ENCODE data around the gene CFAP20DC.
"Not testable (repeated sequence)": the region's sequence is repeated elsewhere in the genome, so short reads cannot be mapped to it uniquely, and the experiment has no call there.

Gene CFAP20DC

GRCh38 chr3:58706395-58707167 lies 343.2 kb downstream of the CFAP20DC start:
- Histone ChIP-seq H3K27me3 (ENCODE audit: control insufficient read depth in 1 of 2, insufficient read depth in 2 of 2, low read length in 2 of 2) (no peaks in the 10 kb centered on the region), H3K4me1 (ENCODE audit: insufficient read depth, low read length) (no peaks in the 10 kb centered on the region), H3K36me3 (ENCODE audit: insufficient read depth, low read length) (no peaks in the 10 kb centered on the region), H3K9me3 (ENCODE audit: low read length) (no peaks in the 10 kb centered on the region), H3K9ac (ENCODE audit: low read length) (no peak overlapping the region), H3K27ac (ENCODE audit: low read depth, low read length) (no peak overlapping the region), H3K4me3 (ENCODE audit: low read depth in 1 of 2, low read length in 2 of 2) (no peak overlapping the region)

- no peaks in the 10 kb centered on the region for H3K36me3 ChIP-seq (ENCODE audit: insufficient read depth, low read length)
- H3K4me3 ChIP-seq (ENCODE audit: low read depth in 1 of 2, low read length in 2 of 2) = no peak overlapping the region
- no peak overlapping the region for H3K27ac ChIP-seq (ENCODE audit: low read depth, low read length)
- no peaks in the 10 kb centered on the region for H3K27me3 ChIP-seq (ENCODE audit: control insufficient read depth in 1 of 2, insufficient read depth in 2 of 2, low read length in 2 of 2)
- no peaks in the 10 kb centered on the region for H3K9me3 ChIP-seq (ENCODE audit: low read length)
- no peak overlapping the region for H3K9ac ChIP-seq (ENCODE audit: low read length)
- H3K4me1 ChIP-seq (ENCODE audit: insufficient read depth, low read length) = no peaks in the 10 kb centered on the region
These were observed 345.1 kb downstream of the CFAP20DC start for GRCh38 chr3:58704745-58705144.

- not testable (repeated sequence) for H3K9ac ChIP-seq (ENCODE audit: low read length); H3K36me3 ChIP-seq (ENCODE audit: insufficient read depth, low read length); H3K27me3 ChIP-seq (ENCODE audit: control insufficient read depth in 1 of 2, insufficient read depth in 2 of 2, low read length in 2 of 2)
These were observed 345.5 kb downstream of the CFAP20DC start for GRCh38 chr3:58704304-58704703.

GRCh38 chr3:58698246-58698645 lies 351.6 kb downstream of the CFAP20DC start:
- H3K27ac ChIP-seq (ENCODE audit: low read depth, low read length) = no peak overlapping the region

More at GRCh38 chr3:58704304-58704703, 345.5 kb downstream of the CFAP20DC start:
- H3K27ac ChIP-seq (ENCODE audit: low read depth, low read length); H3K9me3 ChIP-seq (ENCODE audit: low read length); H3K4me1 ChIP-seq (ENCODE audit: insufficient read depth, low read length); H3K4me3 ChIP-seq (ENCODE audit: low read depth in 1 of 2, low read length in 2 of 2): not testable (repeated sequence)

GRCh38 chr3:58697561-58697960 lies 352.3 kb downstream of the CFAP20DC start:
- no peaks in the 10 kb centered on the region for H3K4me1 ChIP-seq (ENCODE audit: insufficient read depth, low read length)
- no peak overlapping the region for H3K4me3 ChIP-seq (ENCODE audit: low read depth in 1 of 2, low read length in 2 of 2)
- no peaks in the 10 kb centered on the region for H3K27me3 ChIP-seq (ENCODE audit: control insufficient read depth in 1 of 2, insufficient read depth in 2 of 2, low read length in 2 of 2)
- H3K9me3 ChIP-seq (ENCODE audit: low read length) = no peaks in the 10 kb centered on the region
- H3K27ac ChIP-seq (ENCODE audit: low read depth, low read length) = no peak overlapping the region
- no peak overlapping the region for H3K9ac ChIP-seq (ENCODE audit: low read length)
- no peaks in the 10 kb centered on the region for H3K36me3 ChIP-seq (ENCODE audit: insufficient read depth, low read length)

More at GRCh38 chr3:58698246-58698645, 351.6 kb downstream of the CFAP20DC start:
- H3K9ac ChIP-seq (ENCODE audit: low read length) = no peak overlapping the region
- no peaks in the 10 kb centered on the region for H3K4me1 ChIP-seq (ENCODE audit: insufficient read depth, low read length)
- no peaks in the 10 kb centered on the region for H3K9me3 ChIP-seq (ENCODE audit: low read length)
- no peaks in the 10 kb centered on the region for H3K36me3 ChIP-seq (ENCODE audit: insufficient read depth, low read length)
- H3K27me3 ChIP-seq (ENCODE audit: control insufficient read depth in 1 of 2, insufficient read depth in 2 of 2, low read length in 2 of 2) = no peaks in the 10 kb centered on the region
- no peak overlapping the region for H3K4me3 ChIP-seq (ENCODE audit: low read depth in 1 of 2, low read length in 2 of 2)

GRCh38 chr3:58696813-58697212 lies 353.0 kb downstream of the CFAP20DC start:
- H3K36me3 ChIP-seq (ENCODE audit: insufficient read depth, low read length); H3K27ac ChIP-seq (ENCODE audit: low read depth, low read length); H3K4me1 ChIP-seq (ENCODE audit: insufficient read depth, low read length); H3K9ac ChIP-seq (ENCODE audit: low read length); H3K9me3 ChIP-seq (ENCODE audit: low read length); H3K27me3 ChIP-seq (ENCODE audit: control insufficient read depth in 1 of 2, insufficient read depth in 2 of 2, low read length in 2 of 2); H3K4me3 ChIP-seq (ENCODE audit: low read depth in 1 of 2, low read length in 2 of 2): not testable (repeated sequence)

- Histone ChIP-seq H3K27ac (ENCODE audit: low read depth, low read length) (no peak overlapping the region), H3K9ac (ENCODE audit: low read length) (no peak overlapping the region)
These were observed 353.7 kb downstream of the CFAP20DC start for GRCh38 chr3:58696093-58696492.

GRCh38 chr3:58695284-58695683 lies 354.5 kb downstream of the CFAP20DC start:
- H3K4me3 ChIP-seq (ENCODE audit: low read depth in 1 of 2, low read length in 2 of 2); H3K9me3 ChIP-seq (ENCODE audit: low read length); H3K9ac ChIP-seq (ENCODE audit: low read length); H3K36me3 ChIP-seq (ENCODE audit: insufficient read depth, low read length); H3K27ac ChIP-seq (ENCODE audit: low read depth, low read length); H3K27me3 ChIP-seq (ENCODE audit: control insufficient read depth in 1 of 2, insufficient read depth in 2 of 2, low read length in 2 of 2); H3K4me1 ChIP-seq (ENCODE audit: insufficient read depth, low read length): not testable (repeated sequence)

More at GRCh38 chr3:58696093-58696492, 353.7 kb downstream of the CFAP20DC start:
- Histone ChIP-seq H3K27me3 (ENCODE audit: control insufficient read depth in 1 of 2, insufficient read depth in 2 of 2, low read length in 2 of 2) (no peaks in the 10 kb centered on the region), H3K36me3 (ENCODE audit: insufficient read depth, low read length) (no peaks in the 10 kb centered on the region), H3K4me1 (ENCODE audit: insufficient read depth, low read length) (no peaks in the 10 kb centered on the region), H3K4me3 (ENCODE audit: low read depth in 1 of 2, low read length in 2 of 2) (no peak overlapping the region), H3K9me3 (ENCODE audit: low read length) (no peaks in the 10 kb centered on the region)

GRCh38 chr3:58693940-58694850 lies 355.6 kb downstream of the CFAP20DC start:
- H3K9me3 ChIP-seq (ENCODE audit: low read length) = no peaks in the 10 kb centered on the region
- no peaks in the 10 kb centered on the region for H3K4me1 ChIP-seq (ENCODE audit: insufficient read depth, low read length)
- H3K27ac ChIP-seq (ENCODE audit: low read depth, low read length) = no peak overlapping the region
- H3K27me3 ChIP-seq (ENCODE audit: control insufficient read depth in 1 of 2, insufficient read depth in 2 of 2, low read length in 2 of 2) = no peaks in the 10 kb centered on the region
- H3K4me3 ChIP-seq (ENCODE audit: low read depth in 1 of 2, low read length in 2 of 2) = no peak overlapping the region
- H3K36me3 ChIP-seq (ENCODE audit: insufficient read depth, low read length) = no peaks in the 10 kb centered on the region
- H3K9ac ChIP-seq (ENCODE audit: low read length) = no peak overlapping the region

GRCh38 chr3:58692484-58692883 lies 357.3 kb downstream of the CFAP20DC start:
- no peak overlapping the region for H3K27ac ChIP-seq (ENCODE audit: low read depth, low read length)

More at GRCh38 chr3:58692484-58692883, 357.3 kb downstream of the CFAP20DC start:
- no peaks in the 10 kb centered on the region for H3K27me3 ChIP-seq (ENCODE audit: control insufficient read depth in 1 of 2, insufficient read depth in 2 of 2, low read length in 2 of 2)
- H3K4me1 ChIP-seq (ENCODE audit: insufficient read depth, low read length) = no peaks in the 10 kb centered on the region
- H3K4me3 ChIP-seq (ENCODE audit: low read depth in 1 of 2, low read length in 2 of 2) = no peak overlapping the region
- H3K36me3 ChIP-seq (ENCODE audit: insufficient read depth, low read length) = no peaks in the 10 kb centered on the region
- H3K9me3 ChIP-seq (ENCODE audit: low read length) = no peaks in the 10 kb centered on the region
- no peak overlapping the region for H3K9ac ChIP-seq (ENCODE audit: low read length)
